LNCAP (cell line): ENCODE measurements around the gene PLK2.

Source experiments
- CTCF ChIP-seq: fragments of 450-650 bp; IDR thresholded peaks from 2 replicates; pipeline ENCODE4 v1.5.1; 2017; ENCODE audit warnings: mild to moderate bottlenecking

The PLK2 gene

DNA sequence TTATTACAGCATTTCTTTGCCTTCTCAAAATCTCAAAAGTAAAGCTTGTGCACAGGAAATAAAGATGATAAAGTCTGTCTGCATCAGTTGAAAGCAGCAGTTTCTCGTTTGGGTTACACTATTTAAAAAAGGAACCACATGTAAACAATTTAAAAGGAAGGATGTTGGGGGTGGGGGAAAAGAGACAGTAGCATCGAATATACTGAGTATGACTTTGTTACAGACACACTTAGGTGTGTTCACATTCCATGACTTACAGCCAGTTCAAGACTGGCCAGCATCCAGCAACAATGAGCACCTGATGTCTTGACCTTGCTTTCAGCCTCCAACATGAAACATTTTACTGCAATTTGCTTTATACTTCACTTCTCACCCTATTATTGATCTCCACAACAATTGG, 40.1 kb upstream of the PLK2 start:
- no peak for TF ChIP-seq CTCF

DNA sequence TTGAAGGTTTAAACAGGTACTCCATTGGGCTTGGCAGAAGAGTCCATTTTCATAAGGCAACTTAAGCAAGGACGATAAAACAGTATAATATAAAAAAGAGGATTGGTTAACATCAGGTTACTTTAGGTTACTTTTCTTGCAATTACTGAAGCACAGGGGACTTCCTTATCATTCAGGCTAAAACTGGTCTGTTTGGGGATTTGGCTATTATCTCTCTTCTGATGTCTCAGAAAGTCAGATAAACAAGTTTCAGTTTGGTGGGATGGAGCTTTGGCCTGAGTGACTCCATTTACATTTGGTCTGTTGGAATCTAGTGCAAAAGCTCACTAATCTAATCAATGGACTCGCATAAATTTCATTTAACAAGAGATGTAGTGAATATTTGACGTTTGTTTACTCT, 39.3 kb upstream of the PLK2 start:
- no peak for TF ChIP-seq CTCF

- TF ChIP-seq CTCF, result peak; percentile 93
Observed at GRCh38 chr5:58498340-58498942, 38.6 kb upstream of the PLK2 start.

DNA sequence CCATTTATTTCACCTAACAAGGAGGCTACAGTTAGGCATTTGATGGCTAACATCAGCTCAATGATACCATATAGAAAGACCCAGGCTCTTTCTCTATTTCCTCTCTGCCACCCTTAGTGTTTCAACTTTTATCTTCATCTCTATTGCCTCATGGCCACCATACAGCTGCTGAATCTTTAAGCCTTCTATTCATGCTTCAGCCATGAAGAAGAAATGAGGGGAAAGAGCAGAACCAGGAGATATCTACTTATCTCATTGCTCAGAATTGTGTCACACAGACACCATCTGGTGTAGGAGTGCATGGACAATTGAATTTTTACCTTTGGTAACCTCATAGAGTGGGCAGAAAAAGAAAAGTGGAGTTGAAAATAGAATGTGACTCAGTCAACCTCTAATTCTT, 38.0 kb upstream of the PLK2 start:
- TF ChIP-seq CTCF, result no peak

DNA sequence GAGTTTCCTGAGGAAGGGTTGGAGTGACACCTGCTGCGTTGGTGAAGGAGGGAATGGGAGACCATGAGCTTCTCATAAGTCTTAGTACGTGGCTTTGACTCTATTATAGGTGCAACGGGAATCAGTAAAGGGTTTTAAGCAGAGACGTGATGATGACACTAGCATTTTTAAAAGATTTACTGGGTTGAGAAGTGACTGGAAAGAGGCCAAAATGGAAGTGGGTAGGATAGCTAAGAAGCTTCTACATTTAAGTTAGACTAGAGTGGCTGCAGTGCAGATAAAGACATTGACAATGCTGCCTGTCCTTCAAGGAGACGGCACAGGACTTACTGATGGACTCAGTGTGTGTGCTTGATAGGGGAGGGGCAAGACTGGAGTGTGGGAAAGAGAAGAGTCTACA, 37.5 kb upstream of the PLK2 start:
- TF ChIP-seq CTCF, result no peak

DNA sequence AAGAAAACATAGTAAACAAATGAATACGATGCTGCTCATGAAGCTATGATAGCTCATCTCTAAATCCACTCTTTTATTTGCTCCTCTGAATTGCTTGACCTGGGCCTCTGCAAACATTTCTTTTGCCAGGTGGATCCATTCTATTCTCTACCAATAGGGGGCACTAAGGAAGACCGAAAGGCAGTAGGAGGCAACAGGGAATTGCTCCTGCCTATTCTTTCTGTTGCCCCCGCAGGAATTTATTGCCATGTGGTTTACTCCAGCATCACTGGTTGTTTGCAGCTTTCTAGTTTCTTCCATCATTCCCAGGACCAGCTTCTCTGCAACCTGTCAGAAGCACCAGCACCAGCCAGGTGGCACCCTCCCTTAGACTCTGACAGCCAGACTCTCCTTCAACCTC, 36.6 kb upstream of the PLK2 start:
- TF ChIP-seq CTCF, result peak; percentile 46; the same call in 1 of the 2 replicates

- TF ChIP-seq CTCF, result no peak
Observed at GRCh38 chr5:58493141-58493540, 33.3 kb upstream of the PLK2 start.
